HG02840 (cell line): Measurements from ENCODE around the gene ARSA.
"Not testable (repeated sequence)": the region's sequence is repeated elsewhere in the genome, so short reads cannot be mapped to it uniquely, and the experiment has no call there.

Experiments
- ATAC-seq: cut with Tn5 transposase; IDR thresholded peaks from one replicate; pipeline ENCODE4 v1.9.1; 2021; ENCODE audit warnings: mild to moderate bottlenecking, moderate library complexity, moderate number of reproducible peaks; ENCODE audit not compliant: unreplicated experiment, low FRiP score

ARSA gene

GRCh38 chr22:50624347-50625130 lies 3.4 kb downstream of the ARSA start:
- no peak for ATAC-seq

GRCh38 chr22:50622723-50623327 lies 5.1 kb downstream of the ARSA start:
- ATAC-seq = no peak

- ATAC-seq = no peak
Measured at GRCh38 chr22:50621948-50622722, 5.8 kb downstream of the ARSA start.

- ATAC-seq = peak; percentile 46
Measured at GRCh38 chr22:50621356-50621880, 6.5 kb downstream of the ARSA start.

GRCh38 chr22:50620593-50621355 lies 7.2 kb downstream of the ARSA start:
- ATAC-seq = peak; percentile 52

- not testable (repeated sequence) for ATAC-seq
Measured at GRCh38 chr22:50614296-50614695, 13.7 kb downstream of the ARSA start.

GRCh38 chr22:50613291-50613981 lies 14.5 kb downstream of the ARSA start:
- ATAC-seq = no peak

GRCh38 chr22:50612528-50613221 lies 15.3 kb downstream of the ARSA start:
- no peak for ATAC-seq

- ATAC-seq = no peak
Measured at GRCh38 chr22:50612168-50612527, 15.8 kb downstream of the ARSA start.

GRCh38 chr22:50611341-50612060 lies 16.5 kb downstream of the ARSA start:
- ATAC-seq = no peak

- no peak for ATAC-seq
Measured at GRCh38 chr22:50610581-50610980, 17.4 kb downstream of the ARSA start.

GRCh38 chr22:50610041-50610451 lies 17.9 kb downstream of the ARSA start:
- no peak for ATAC-seq

GRCh38 chr22:50609599-50609998 lies 18.4 kb downstream of the ARSA start:
- no peak for ATAC-seq

- no peak for ATAC-seq
Measured at GRCh38 chr22:50608996-50609395, 19.0 kb downstream of the ARSA start.

- not testable (repeated sequence) for ATAC-seq
Measured at GRCh38 chr22:50608058-50608840, 19.7 kb downstream of the ARSA start.

- no peak for ATAC-seq
Measured at GRCh38 chr22:50607659-50608020, 20.3 kb downstream of the ARSA start.

- ATAC-seq = no peak
Measured at GRCh38 chr22:50606946-50607658, 20.9 kb downstream of the ARSA start.
